ENCODE data around the gene SAP30L. TPM values are rescaled to one million over a fixed set of nuclear protein-coding genes. Genes with fewer than 3 reads are reported as not detected.

Gene SAP30L
- total and polyA plus RNA-seq, 2 of the 13 experiments (the other 11 are each of a cell fraction or from before 2014, with no cell fraction given): 27.9 to 37.2 TPM

- peak; percentile 19; the same call in 1 of the 2 replicates for TF ChIP-seq ZFY (CRISPR knock-in tag; IDR thresholded peaks at IDR 0.05)
- TF ChIP-seq HNRNPUL1 (IDR thresholded peaks at IDR 0.05; ENCODE audit: low read depth, low read length): no peak
- no peak for TF ChIP-seq FOXK1 (CRISPR knock-in tag; IDR thresholded peaks at IDR 0.05; ENCODE audit: borderline replicate concordance, low read depth)
- TF ChIP-seq, protein P1, sequence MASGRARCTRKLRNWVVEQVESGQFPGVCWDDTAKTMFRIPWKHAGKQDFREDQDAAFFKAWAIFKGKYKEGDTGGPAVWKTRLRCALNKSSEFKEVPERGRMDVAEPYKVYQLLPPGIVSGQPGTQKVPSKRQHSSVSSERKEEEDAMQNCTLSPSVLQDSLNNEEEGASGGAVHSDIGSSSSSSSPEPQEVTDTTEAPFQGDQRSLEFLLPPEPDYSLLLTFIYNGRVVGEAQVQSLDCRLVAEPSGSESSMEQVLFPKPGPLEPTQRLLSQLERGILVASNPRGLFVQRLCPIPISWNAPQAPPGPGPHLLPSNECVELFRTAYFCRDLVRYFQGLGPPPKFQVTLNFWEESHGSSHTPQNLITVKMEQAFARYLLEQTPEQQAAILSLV (CRISPR knock-in tag; IDR thresholded peaks at IDR 0.05; ENCODE audit: borderline replicate concordance): peak; percentile 20; the same call in 1 of the 2 replicates
- TF ChIP-seq TEAD3 (CRISPR knock-in tag; optimal IDR thresholded peaks at IDR 0.05; ENCODE audit: borderline replicate concordance): no peak
- 0 out of 2 replicates have a peak, but pooled peaks have one; percentile 19 for TF ChIP-seq TARDBP (CRISPR knock-in tag; IDR thresholded peaks at IDR 0.05)
- TF ChIP-seq, protein P2, sequence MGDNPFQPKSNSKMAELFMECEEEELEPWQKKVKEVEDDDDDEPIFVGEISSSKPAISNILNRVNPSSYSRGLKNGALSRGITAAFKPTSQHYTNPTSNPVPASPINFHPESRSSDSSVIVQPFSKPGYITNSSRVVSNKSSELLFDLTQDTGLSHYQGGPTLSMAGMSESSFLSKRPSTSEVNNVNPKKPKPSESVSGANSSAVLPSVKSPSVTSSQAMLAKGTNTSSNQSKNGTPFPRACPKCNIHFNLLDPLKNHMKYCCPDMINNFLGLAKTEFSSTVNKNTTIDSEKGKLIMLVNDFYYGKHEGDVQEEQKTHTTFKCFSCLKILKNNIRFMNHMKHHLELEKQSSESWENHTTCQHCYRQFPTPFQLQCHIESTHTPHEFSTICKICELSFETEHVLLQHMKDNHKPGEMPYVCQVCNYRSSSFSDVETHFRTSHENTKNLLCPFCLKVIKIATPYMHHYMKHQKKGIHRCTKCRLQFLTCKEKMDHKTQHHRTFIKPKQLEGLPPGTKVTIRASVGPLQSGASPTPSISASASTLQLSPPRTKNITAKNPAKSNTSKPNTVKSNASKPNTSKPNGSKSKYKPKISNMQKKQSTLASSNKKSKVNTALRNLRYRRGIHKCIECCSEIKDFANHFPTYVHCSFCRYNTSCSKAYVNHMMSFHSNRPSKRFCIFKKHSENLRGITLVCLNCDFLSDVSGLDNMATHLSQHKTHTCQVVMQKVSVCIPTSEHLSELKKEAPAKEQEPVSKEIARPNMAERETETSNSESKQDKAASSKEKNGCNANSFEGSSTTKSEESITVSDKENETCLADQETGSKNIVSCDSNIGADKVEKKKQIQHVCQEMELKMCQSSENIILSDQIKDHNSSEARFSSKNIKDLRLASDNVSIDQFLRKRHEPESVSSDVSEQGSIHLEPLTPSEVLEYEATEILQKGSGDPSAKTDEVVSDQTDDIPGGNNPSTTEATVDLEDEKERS (CRISPR knock-in tag; IDR thresholded peaks at IDR 0.05): no peak
- 0 out of 2 replicates have a peak, but pooled peaks have one; percentile 21 for TF ChIP-seq HIVEP1 (CRISPR knock-in tag; IDR thresholded peaks at IDR 0.05)
- peak; percentile 2; the same call in 1 of the 2 replicates for TF ChIP-seq HDAC1 (CRISPR knock-in tag; IDR thresholded peaks at IDR 0.05)
- peak; percentile 56; the same call in 1 of the 2 replicates for TF ChIP-seq ARHGAP35 (CRISPR knock-in tag; IDR thresholded peaks at IDR 0.05; ENCODE audit: borderline replicate concordance)
- peak in 1 of 2 experiments; percentile 34; a peak in 1 of 4 replicates for TF ChIP-seq HMGXB4 (CRISPR knock-in tag; IDR thresholded peaks at IDR 0.05; ENCODE audit: borderline replicate concordance in 1 of 2, low read depth in 1 of 2)
- TF ChIP-seq ZNF292 (CRISPR knock-in tag; IDR thresholded peaks at IDR 0.05; ENCODE audit: borderline replicate concordance, low read depth): peak; percentile 64; the same call in 1 of the 2 replicates
- peak; percentile 28; the same call in 1 of the 2 replicates for TF ChIP-seq SIN3A (IDR thresholded peaks at IDR 0.05; ENCODE audit: borderline replicate concordance, low read depth, low read length)
- TF ChIP-seq MXD1 (CRISPR knock-in tag; IDR thresholded peaks at IDR 0.05): no peak
- 0 out of 2 replicates have a peak, but pooled peaks have one; percentile 15 for TF ChIP-seq ZNF563 (CRISPR knock-in tag; IDR thresholded peaks at IDR 0.05)
- TF ChIP-seq MXD4 (CRISPR knock-in tag; IDR thresholded peaks at IDR 0.05): 0 out of 2 replicates have a peak, but pooled peaks have one; percentile 26
- TF ChIP-seq, protein P3, sequence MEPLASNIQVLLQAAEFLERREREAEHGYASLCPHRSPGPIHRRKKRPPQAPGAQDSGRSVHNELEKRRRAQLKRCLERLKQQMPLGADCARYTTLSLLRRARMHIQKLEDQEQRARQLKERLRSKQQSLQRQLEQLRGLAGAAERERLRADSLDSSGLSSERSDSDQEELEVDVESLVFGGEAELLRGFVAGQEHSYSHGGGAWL (CRISPR knock-in tag; IDR thresholded peaks at IDR 0.05): peak; percentile 36; the same call in 1 of the 2 replicates
- peak; percentile 90 for TF ChIP-seq ZSCAN29 (CRISPR knock-in tag; conservative IDR thresholded peaks at IDR 0.05)
- TF ChIP-seq KMT2A (CRISPR knock-in tag; IDR thresholded peaks at IDR 0.05): peak; percentile 71
- TF ChIP-seq SALL1 (CRISPR knock-in tag; IDR thresholded peaks at IDR 0.05): peak; percentile 17; the same call in 1 of the 2 replicates
Observed at GRCh38 chr5:154446195-154447088, 645 bp downstream of the SAP30L start (continued).
